HEK293 (cell line): Measurements from ENCODE around the gene LHFPL6.

ENCODE experiments used
- CTCF ChIA-PET: fragments of 350-600 bp; formaldehyde crosslinking; extraction: SDS; loops from one replicate; lab custom pipeline; 2021; ENCODE audit warnings: antibody characterized with exemption; lab: Yijun Ruan, JAX
- POLR2A ChIA-PET: fragments of 300-600 bp; formaldehyde crosslinking; extraction: SDS; loops from one replicate; lab custom pipeline; 2020; ENCODE audit warnings: antibody characterized with exemption, inconsistent platforms; lab: Yijun Ruan, JAX
- H3K27ac ChIP-seq: fragments of 200-500 bp; sonication (Bioruptor generic); 2 replicates; pipeline ENCODE4 v1.5.1; 2014; ENCODE audit warnings: low read depth, low read length, control low read depth, inconsistent platforms; ENCODE audit errors: extremely low read depth
- H3K36me3 ChIP-seq, 2 experiments: fragments of 200-500 bp in 1 of 2; sonication (Bioruptor generic) in 1 of 2; 1 replicate in 1 of 2; 2 replicates in 1 of 2; pipeline ENCODE4 v1.5.1; 2014 to 2017; ENCODE audit warnings: inconsistent platforms in 2 of 2, low read length in 2 of 2; ENCODE audit not compliant: control insufficient read depth in 2 of 2, insufficient read depth in 1 of 2
- H3K4me1 ChIP-seq: fragments of 200-500 bp; sonication (Bioruptor generic); 2 replicates; pipeline ENCODE4 v1.5.1; 2014; ENCODE audit warnings: mild to moderate bottlenecking, low read length, inconsistent platforms; ENCODE audit not compliant: control insufficient read depth, insufficient read depth
- H3K4me3 ChIP-seq: 2 replicates; pipeline ENCODE4 v1.5.1; 2011; ENCODE audit warnings: low read depth, mild to moderate bottlenecking, control low read depth, low read length, moderate library complexity
- H3K9me3 ChIP-seq: fragments of 200-500 bp; sonication (Bioruptor generic); 2 replicates; pipeline ENCODE4 v1.5.1; 2014; ENCODE audit warnings: low read depth, low read length, inconsistent platforms; ENCODE audit not compliant: control insufficient read depth, insufficient read depth
- GLI4 ChIP-seq: fragments of 450-650 bp; formaldehyde crosslinking; IDR thresholded peaks from 2 replicates; pipeline ENCODE4 v1.5.1; 2016; ENCODE audit warnings: missing biosample characterization, missing genetic modification characterization
- GLIS2 ChIP-seq: fragments of 450-650 bp; formaldehyde crosslinking; IDR thresholded peaks from 2 replicates; pipeline ENCODE4 v1.5.1; 2016; ENCODE audit warnings: missing biosample characterization, missing genetic modification characterization
- INSM2 ChIP-seq: fragments of 450-650 bp; formaldehyde crosslinking; IDR thresholded peaks from 2 replicates; pipeline ENCODE4 v1.5.1; 2016; ENCODE audit warnings: missing biosample characterization, missing genetic modification characterization
- KLF7 ChIP-seq: fragments of 450-650 bp; formaldehyde crosslinking; IDR thresholded peaks from 2 replicates; pipeline ENCODE4 v1.5.1; 2016; ENCODE audit warnings: missing biosample characterization, missing genetic modification characterization, borderline replicate concordance
- MZF1 ChIP-seq: fragments of 450-650 bp; formaldehyde crosslinking; IDR thresholded peaks from 2 replicates; pipeline ENCODE4 v1.5.1; 2017; ENCODE audit warnings: missing biosample characterization, missing genetic modification characterization, borderline replicate concordance
- SETDB1 ChIP-seq: IDR thresholded peaks from one replicate; pipeline ENCODE4 v1.6.1; 2017; ENCODE audit warnings: mild to moderate bottlenecking, low read length, moderate library complexity, mixed read lengths; ENCODE audit not compliant: insufficient read length
- SP3 ChIP-seq: fragments of 450-650 bp; formaldehyde crosslinking; IDR thresholded peaks from 2 replicates; pipeline ENCODE4 v1.5.1; 2016; ENCODE audit warnings: missing biosample characterization, missing genetic modification characterization
- ZNF19 ChIP-seq: fragments of 450-650 bp; formaldehyde crosslinking; IDR thresholded peaks from 2 replicates; pipeline ENCODE4; 2016; ENCODE audit warnings: missing biosample characterization, missing genetic modification characterization, low read depth
- ZNF292 ChIP-seq: fragments of 450-650 bp; formaldehyde crosslinking; IDR thresholded peaks from 2 replicates; pipeline ENCODE4 v1.5.1; 2016; ENCODE audit warnings: low read depth, missing biosample characterization, missing genetic modification characterization, borderline replicate concordance
- ZNF335 ChIP-seq: fragments of 450-650 bp; formaldehyde crosslinking; conservative IDR thresholded peaks from 2 replicates; pipeline ENCODE4 v1.5.1; 2016; ENCODE audit warnings: missing biosample characterization, missing genetic modification characterization
- ZNF341 ChIP-seq: fragments of 450-650 bp; formaldehyde crosslinking; IDR thresholded peaks from 2 replicates; pipeline ENCODE4; 2016; ENCODE audit warnings: low read depth, missing biosample characterization, missing genetic modification characterization
- ZNF37A ChIP-seq: fragments of 450-650 bp; IDR thresholded peaks from 2 replicates; pipeline ENCODE4 v1.5.1; 2018; ENCODE audit warnings: missing biosample characterization, missing genetic modification characterization
- ZNF416 ChIP-seq: fragments of 450-650 bp; formaldehyde crosslinking; IDR thresholded peaks from 2 replicates; pipeline ENCODE4 v1.5.1; 2016; ENCODE audit warnings: missing biosample characterization, missing genetic modification characterization
- ZNF423 ChIP-seq: fragments of 450-650 bp; formaldehyde crosslinking; IDR thresholded peaks from 2 replicates; pipeline ENCODE4 v1.5.1; 2016; ENCODE audit warnings: missing biosample characterization, missing genetic modification characterization
- TF ChIP-seq, protein P1 (sequence below): fragments of 450-650 bp; formaldehyde crosslinking; IDR thresholded peaks from 2 replicates; pipeline ENCODE4 v1.5.1; 2016; ENCODE audit warnings: missing biosample characterization, missing genetic modification characterization
- TF ChIP-seq, protein P2 (sequence below): fragments of 450-650 bp; formaldehyde crosslinking; optimal IDR thresholded peaks from 2 replicates; pipeline ENCODE3; 2016; ENCODE audit warnings: missing biosample characterization, mild to moderate bottlenecking, missing genetic modification characterization
- TF ChIP-seq, protein P3 (sequence below): fragments of 450-650 bp; formaldehyde crosslinking; IDR thresholded peaks from 2 replicates; pipeline ENCODE4 v1.5.1; 2017; ENCODE audit warnings: missing biosample characterization, missing genetic modification characterization
- TF ChIP-seq, protein P4 (sequence below): fragments of 450-650 bp; formaldehyde crosslinking; IDR thresholded peaks from 2 replicates; pipeline ENCODE4 v1.5.1; 2016; ENCODE audit warnings: missing biosample characterization, missing genetic modification characterization

The LHFPL6 gene

GRCh38 chr13:39637890-39638289, 34.9 kb upstream of the LHFPL6 start:
- Histone ChIP-seq H3K4me1 (no peaks in the 10 kb centered on the region), H3K4me3 (no peak overlapping the region), H3K27ac (no peak overlapping the region), H3K36me3 (no peaks in the 10 kb centered on the region), H3K9me3 (no peaks in the 10 kb centered on the region)
- CTCF ChIA-PET = no interaction called here
- POLR2A ChIA-PET = no interaction called here
- TF ChIP-seq GLIS2 (tag by site-specific recombination) (no peak), SETDB1 (peak; percentile 7)

GRCh38 chr13:39635564-39635963, 32.6 kb upstream of the LHFPL6 start:
- no peak for TF ChIP-seq ZNF37A (tag by site-specific recombination)
- no peak for TF ChIP-seq MZF1 (tag by site-specific recombination)
- TF ChIP-seq KLF7 (tag by site-specific recombination) = no peak
- no peak for TF ChIP-seq ZNF292 (tag by site-specific recombination)
- no peak for TF ChIP-seq ZNF341 (tag by site-specific recombination)
- TF ChIP-seq, protein P1, sequence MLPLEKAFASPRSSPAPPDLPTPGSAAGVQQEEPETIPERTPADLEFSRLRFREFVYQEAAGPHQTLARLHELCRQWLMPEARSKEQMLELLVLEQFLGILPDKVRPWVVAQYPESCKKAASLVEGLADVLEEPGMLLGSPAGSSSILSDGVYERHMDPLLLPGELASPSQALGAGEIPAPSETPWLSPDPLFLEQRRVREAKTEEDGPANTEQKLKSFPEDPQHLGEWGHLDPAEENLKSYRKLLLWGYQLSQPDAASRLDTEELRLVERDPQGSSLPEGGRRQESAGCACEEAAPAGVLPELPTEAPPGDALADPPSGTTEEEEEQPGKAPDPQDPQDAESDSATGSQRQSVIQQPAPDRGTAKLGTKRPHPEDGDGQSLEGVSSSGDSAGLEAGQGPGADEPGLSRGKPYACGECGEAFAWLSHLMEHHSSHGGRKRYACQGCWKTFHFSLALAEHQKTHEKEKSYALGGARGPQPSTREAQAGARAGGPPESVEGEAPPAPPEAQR (tag by site-specific recombination) = no peak
- no peak for TF ChIP-seq ZNF416 (tag by site-specific recombination)
- TF ChIP-seq SP3 (tag by site-specific recombination) = no peak
- TF ChIP-seq GLI4 = no peak
- TF ChIP-seq, protein P2, sequence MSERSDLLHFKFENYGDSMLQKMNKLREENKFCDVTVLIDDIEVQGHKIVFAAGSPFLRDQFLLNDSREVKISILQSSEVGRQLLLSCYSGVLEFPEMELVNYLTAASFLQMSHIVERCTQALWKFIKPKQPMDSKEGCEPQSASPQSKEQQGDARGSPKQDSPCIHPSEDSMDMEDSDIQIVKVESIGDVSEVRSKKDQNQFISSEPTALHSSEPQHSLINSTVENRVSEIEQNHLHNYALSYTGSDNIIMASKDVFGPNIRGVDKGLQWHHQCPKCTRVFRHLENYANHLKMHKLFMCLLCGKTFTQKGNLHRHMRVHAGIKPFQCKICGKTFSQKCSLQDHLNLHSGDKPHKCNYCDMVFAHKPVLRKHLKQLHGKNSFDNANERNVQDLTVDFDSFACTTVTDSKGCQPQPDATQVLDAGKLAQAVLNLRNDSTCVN (tag by site-specific recombination) = no peak
- TF ChIP-seq ZNF19 (tag by site-specific recombination) = no peak
- TF ChIP-seq INSM2 (tag by site-specific recombination) = no peak
- TF ChIP-seq ZNF423 (tag by site-specific recombination) = no peak
- TF ChIP-seq, protein P3, sequence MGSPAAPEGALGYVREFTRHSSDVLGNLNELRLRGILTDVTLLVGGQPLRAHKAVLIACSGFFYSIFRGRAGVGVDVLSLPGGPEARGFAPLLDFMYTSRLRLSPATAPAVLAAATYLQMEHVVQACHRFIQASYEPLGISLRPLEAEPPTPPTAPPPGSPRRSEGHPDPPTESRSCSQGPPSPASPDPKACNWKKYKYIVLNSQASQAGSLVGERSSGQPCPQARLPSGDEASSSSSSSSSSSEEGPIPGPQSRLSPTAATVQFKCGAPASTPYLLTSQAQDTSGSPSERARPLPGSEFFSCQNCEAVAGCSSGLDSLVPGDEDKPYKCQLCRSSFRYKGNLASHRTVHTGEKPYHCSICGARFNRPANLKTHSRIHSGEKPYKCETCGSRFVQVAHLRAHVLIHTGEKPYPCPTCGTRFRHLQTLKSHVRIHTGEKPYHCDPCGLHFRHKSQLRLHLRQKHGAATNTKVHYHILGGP = no peak
- TF ChIP-seq, protein P4, sequence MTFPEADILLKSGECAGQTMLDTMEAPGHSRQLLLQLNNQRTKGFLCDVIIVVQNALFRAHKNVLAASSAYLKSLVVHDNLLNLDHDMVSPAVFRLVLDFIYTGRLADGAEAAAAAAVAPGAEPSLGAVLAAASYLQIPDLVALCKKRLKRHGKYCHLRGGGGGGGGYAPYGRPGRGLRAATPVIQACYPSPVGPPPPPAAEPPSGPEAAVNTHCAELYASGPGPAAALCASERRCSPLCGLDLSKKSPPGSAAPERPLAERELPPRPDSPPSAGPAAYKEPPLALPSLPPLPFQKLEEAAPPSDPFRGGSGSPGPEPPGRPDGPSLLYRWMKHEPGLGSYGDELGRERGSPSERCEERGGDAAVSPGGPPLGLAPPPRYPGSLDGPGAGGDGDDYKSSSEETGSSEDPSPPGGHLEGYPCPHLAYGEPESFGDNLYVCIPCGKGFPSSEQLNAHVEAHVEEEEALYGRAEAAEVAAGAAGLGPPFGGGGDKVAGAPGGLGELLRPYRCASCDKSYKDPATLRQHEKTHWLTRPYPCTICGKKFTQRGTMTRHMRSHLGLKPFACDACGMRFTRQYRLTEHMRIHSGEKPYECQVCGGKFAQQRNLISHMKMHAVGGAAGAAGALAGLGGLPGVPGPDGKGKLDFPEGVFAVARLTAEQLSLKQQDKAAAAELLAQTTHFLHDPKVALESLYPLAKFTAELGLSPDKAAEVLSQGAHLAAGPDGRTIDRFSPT (tag by site-specific recombination) = no peak
- no peak for TF ChIP-seq ZNF335 (tag by site-specific recombination)
- TF ChIP-seq, all 188 proteins: peak for 0
- H3K4me3 ChIP-seq = no peak overlapping the region
- H3K27ac ChIP-seq = no peak overlapping the region
- POLR2A ChIA-PET = no interaction called here
- CTCF ChIA-PET = no interaction called here
- no peaks in the 10 kb centered on the region for H3K9me3 ChIP-seq
- H3K36me3 ChIP-seq = no peaks in the 10 kb centered on the region
- H3K4me1 ChIP-seq = no peaks in the 10 kb centered on the region
